Fibroblast of the conjunctiva (primary cell): ENCODE measurements around the gene MOV10L1.
"Not testable (repeated sequence)": the region's sequence is repeated elsewhere in the genome, so short reads cannot be mapped to it uniquely, and the experiment has no call there.

Source experiments
- DNase-seq: peaks from one replicate; pipeline ENCODE4 v3.0.0-alpha.2; 2010; ENCODE audit warnings: low read depth

MOV10L1 gene

DNA sequence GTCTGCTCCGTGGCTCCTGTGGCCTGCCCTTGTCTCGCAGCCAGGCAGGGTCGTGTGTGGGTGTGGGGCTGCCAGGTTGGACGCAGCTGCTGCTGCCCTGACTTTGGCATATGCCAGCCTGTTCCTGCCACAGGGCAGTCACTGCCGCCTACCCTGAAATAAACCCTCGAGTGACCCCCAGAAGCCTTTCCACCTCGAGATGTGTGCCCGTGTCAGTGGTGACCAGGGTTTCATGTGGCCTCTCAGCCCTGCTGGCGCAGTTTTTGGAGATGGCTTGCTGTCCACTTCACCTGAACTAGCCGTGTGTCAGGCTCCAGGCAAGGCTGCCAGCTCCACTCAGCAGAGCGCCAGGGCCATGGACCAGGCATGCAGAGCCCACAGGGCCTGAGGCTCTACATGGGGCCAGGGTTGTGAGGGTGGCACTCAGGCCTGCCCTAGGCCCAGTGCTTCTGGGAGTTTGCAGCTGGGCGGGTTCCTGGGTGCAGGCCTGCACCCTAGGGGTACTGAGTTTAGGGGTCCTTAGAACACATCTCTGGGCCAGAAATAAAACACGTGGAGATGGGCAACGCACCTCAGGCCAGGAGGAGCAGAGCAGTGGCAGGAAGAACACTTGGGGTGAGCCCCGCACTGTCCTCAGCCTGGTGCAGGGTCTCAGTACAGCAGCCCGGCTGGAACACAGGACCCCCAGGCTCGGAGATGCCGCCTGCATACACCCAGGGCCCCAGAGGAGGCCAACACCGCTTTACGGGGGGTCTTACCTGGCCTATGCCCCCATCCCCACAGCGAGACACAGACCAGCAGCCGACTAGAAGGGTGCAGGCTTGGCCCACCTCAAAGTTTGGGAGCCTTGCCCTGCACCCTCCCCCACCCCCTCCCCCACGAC is 71.9 kb downstream of the MOV10L1 start:
- no peak for DNase-seq

DNA sequence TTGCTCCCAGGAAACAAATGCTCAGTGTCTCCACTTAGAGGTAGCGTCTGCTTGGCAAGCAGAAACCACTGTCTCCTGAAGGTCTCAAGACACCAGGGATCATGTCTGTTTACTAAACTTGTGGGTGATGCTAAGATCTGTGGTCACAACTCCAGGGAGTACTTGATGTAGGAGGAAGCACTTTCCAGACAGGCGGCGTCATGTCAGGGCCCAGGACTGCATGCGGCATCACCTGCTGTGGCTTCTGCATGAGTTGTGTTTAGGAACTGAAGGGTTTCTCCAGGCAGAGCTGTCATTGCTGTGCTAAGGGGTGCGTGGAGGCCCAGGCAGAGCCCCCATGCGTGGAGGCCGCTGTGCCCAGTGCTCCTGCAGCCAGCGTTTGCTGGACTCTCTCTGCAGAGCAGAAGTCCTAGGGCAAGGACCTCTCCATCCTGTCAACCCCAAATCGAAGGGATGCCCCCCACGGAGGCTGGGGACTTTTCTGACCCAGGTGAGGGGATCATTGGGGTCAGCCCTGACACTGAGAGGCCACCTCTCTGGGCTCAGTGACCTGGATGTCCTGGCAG is 72.7 kb downstream of the MOV10L1 start:
- DNase-seq: no peak

DNA sequence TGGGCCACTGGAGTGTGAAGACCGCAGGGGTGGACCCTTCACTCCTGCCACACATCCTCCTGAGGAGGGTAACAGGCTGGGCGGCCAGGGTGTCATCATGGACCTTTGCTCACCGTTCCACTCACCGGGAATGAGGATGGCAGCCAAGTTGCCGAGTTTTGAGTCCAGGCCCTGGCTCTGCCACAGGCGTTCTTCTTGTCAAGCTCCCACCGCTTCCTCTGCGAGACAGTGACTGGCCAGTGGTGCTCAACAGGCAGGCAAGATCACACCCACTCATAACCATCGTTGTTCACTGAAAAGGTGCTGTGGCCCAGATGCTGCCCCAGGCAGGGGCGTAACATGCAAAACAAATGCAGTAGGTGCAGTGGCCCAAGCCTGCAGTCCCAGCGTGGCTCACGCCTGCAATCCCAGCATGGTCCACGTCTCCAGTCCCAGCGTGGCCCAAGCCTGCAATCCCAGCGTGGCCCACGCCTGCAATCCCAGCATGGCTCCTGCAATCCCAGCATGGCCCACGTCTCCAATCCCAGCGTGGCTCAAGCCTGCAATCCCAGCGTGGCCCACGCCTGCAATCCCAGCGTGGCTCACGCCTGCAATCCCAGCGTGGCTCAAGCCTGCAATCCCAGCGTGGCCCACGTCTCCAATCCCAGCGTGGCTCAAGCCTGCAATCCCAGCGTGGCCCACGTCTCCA is 75.8 kb downstream of the MOV10L1 start:
- DNase-seq: no peak

DNA sequence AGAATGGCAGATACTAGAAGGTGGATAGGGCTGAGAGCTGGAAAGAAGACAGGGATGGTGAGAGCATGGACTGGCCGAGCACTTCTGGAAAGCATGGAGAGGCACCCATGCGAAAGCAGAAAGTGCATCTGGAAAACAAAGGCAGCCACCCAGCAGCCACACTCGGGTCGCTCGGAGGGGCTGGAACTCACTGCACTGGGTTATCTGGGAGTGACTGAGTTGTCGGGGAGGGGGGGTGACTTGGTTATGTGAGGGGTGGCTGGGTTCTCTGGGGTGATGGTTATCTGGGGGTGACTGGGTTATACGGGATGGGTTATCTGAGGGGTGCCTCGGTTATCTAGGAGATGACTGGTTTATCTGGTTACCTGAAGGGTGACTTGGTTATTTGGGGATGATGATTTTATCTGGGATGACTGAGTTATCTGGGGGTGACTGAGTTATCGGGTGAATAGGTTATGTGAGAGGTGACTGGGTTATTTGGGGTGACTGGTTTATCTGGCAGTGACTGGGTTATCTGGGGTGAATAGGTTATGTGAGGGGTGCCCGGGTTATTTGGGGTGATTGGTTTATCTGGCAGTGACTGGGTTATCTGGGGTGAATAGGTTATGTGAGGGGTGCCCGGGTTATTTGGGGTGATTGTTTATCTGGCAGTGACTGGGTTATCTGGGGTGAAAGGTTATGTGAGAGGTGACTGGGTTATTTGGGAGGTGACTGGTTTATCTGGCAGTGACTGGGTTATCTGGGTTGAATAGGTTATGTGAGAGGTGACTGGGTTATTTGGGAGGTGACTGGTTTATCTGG is 78.1 kb downstream of the MOV10L1 start:
- no peak for DNase-seq

DNA sequence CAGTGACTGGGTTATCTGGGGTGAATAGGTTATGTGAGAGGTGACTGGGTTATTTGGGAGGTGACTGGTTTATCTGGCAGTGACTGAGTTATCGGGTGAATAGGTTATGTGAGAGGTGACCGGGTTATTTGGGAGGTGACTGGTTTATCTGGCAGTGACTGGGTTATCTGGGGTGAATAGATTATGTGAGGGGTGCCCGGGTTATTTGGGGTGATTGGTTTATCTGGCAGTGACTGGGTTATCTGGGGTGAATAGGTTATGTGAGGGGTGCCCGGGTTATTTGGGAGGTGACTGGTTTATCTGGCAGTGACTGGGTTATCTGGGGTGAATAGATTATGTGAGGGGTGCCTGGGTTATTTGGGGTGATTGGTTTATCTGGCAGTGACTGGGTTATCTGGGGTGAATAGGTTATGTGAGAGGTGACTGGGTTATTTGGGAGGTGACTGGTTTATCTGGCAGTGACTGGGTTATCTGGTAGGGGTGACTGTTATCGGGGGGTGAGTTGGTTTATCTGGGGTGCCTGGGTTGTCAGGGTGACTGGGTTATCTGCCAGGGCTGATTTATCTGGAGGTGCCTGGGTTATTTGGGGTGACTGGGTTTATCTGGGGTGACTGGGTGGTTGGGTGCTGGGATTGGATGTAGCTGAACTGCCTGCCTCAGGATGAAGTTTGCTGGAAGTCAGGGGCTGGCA is 78.8 kb downstream of the MOV10L1 start:
- not testable (repeated sequence) for DNase-seq

DNA sequence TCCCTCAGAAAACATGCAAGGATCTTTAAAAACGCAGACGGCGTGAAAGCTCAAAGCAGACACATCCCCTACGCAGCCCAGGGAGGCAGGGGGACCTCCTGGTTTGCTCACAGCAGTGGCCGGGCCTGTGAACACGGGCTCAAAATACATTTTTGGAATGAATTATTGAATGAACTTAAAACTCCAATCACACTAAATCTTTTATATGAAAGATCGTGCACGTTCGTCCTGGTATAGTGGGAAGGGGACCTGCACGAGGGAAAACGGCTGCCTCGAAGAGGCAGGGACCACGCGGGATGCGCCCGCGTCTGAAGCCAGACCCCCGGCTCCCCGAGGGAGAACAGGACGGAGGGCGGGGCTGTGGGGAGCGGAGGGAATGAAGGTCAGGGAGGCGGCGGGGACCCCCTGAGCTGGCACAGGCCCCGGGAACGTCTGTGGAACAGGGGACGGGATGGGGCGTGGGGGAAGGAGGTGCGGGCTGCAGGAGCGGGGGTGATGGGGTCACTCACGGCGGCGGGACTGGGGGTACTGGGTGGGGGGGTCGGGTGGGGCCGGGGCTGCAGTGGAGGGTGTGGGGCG is 79.5 kb downstream of the MOV10L1 start:
- no peak for DNase-seq

DNA sequence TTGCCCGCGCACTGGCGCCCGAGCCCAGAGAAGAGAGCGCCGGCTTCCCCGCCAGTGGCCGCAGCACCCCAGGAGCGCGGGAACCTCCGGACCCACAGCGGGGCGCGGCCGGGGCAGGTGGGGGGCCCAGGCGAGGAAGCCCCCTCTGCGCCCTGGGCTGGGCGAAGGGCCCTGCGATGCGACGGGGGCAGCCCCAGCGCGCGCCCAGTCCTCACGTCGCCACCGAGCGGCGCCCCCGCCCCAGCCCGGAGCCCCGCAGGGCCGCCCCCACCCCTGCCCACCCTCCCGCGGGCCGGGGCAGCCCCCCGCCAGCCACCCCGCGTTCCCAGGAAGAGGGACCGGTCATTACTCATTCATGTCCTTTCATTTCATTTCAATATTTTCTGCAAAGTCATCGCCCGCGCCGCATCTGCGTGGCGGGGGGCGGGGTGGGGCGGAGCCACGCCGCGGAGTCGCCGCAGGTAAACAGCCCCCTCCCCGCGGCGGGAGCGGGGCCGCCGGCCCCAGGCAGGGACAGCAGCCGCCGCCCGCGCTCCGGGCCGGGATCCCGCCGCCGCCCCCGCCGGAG is 80.1 kb downstream of the MOV10L1 start:
- DNase-seq: no peak

DNA sequence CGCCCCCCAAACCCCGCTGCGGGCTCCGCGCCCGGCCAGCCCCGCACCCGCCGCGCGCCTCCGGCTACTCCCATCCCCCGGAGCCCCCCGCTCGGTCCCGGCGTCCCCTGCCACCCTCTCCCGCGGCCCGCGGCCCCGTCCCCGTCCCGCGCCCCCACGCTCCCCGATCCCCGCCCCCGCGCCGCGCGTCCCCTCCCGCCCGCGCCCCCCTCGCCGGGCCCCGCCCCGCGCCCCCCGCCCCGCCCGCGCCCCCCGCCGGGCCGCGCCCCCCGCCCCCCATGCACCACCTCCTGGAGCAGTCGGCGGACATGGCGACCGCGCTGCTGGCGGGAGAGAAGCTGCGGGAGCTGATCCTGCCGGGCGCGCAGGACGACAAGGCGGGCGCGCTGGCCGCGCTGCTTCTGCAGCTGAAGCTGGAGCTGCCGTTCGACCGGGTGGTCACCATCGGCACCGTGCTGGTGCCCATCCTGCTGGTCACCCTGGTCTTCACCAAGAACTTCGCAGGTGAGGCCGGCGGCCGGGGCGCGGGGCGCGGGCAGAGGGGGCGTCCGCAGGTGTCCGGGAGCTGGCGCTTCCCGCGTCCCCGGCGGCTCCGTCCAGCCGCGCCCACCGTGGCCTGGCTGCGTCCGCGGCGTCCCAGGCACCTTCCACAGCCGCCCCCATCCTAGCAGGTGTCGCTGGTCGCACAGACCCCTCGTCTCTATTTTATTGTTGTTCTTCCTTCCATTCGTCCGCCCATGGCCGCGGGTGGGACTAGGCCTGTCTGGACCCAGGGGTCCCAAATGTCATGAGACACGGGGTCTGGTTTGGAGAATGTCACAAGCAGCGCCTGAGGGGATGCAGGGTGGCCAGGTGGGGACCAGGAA is 80.9 kb downstream of the MOV10L1 start, which contains the start of gene PANX2:
Gene PANX2, plus strand, starts transcription at position 279 of the 866 bp plus-strand sequence. Its CDS starts 0 bp downstream, at position 279.
- DNase-seq: no peak

DNA sequence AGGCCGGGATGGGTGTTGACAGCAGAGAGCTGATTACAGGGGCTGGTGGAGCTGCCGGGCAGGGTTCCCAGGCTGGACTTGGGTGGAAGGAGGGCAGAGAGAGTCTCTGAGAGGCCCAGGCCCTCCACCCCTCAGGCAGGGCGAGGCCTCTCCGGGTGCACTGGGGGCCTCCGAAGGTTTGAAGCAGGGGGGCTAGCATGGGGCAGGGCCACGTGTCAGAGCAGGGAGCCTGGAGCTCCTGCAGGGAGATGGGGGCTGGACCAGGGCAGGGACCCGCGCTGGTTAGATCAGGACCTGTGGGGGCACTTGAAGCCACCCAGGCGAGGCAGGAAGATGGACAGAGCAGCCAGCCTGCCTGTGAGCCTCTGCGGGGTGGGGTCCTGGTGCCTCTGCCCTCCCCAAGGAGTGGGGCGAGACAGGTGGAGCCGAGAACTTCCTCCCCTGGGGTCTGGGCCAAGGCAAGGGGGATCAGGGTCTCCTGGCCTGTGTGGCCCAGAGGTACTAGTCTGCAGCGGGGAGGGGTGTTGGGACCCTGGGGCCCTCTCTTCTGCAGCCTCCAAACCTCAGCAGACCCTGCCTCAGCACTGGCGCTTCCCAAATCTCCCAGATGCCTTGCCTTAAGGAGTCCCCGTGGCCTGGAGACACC is 81.6 kb downstream of the MOV10L1 start:
- DNase-seq: no peak

DNA sequence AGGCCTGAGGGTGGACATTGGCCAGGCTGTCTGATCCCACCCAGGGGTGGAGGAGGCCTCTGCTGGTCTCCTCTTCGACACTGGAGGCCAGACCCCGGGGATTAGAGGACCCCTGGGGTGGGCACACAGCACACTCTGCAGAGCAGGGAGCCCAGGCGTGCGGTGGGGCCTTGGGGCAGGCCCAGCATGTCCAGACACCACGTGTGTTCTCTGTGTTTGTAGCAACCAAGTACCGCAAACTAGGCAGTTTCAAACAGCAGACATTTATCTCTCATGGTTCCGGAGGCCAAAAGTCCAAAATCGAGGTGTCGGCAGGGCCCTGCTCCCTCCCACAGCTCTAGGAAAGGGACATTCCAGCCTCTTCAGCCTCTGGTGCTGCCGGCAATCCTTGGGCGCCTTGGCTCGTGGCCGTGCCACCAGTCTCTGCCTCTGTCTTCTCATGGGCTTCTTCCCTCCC is 82.2 kb downstream of the MOV10L1 start:
- DNase-seq: no peak

DNA sequence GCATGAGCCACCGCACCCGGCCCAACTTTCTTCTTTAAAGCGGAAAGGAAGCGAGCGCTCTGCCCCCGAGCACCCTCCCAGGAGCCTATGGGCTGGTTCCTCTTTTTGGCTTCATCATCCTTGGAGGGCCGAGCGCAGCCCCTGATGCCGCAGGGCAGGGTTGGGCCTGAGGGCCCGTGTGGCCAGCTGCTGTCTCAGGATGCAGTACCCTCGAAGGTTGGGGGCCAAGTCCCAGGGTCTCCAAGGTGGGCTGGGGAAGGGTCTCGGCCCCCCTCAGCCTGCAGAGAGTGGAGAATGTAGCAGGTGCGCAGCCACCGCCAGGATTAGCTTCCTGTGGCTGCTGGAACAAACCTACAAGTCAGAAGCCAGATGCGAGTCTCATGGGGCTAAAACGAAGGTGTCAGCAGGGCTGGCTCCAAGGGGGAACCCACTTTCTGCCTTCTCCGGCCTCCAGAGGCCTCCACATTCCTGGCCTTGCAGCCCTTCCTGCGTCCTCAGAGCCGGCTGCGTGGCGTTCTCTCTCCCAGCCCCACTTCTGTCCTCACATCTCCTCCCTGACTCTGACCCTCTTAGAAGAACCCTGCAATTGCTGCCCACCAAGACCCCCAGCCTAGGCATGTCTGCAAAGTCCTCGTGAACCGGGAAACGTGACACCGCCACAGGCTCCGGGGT is 83.6 kb downstream of the MOV10L1 start:
- DNase-seq: no peak

DNA sequence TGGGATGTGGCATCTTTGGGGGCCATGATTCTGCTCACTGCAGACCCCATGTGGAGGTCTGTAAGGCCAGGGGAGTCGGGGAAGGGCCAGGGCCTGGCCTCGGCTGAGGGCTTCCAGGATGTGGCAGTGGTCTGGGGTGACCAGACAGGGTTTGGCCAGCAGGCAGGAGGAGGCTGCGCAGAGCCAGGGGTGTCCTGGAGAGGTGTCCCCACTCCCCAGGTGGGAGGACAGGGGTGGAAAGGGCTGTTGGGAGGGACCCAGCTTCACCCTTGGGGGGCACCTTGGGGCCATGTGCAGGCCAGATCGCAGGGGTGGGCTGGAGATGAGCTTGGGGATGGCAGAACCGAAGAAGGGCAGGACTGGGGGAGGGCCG is 84.2 kb downstream of the MOV10L1 start:
- no peak for DNase-seq

DNA sequence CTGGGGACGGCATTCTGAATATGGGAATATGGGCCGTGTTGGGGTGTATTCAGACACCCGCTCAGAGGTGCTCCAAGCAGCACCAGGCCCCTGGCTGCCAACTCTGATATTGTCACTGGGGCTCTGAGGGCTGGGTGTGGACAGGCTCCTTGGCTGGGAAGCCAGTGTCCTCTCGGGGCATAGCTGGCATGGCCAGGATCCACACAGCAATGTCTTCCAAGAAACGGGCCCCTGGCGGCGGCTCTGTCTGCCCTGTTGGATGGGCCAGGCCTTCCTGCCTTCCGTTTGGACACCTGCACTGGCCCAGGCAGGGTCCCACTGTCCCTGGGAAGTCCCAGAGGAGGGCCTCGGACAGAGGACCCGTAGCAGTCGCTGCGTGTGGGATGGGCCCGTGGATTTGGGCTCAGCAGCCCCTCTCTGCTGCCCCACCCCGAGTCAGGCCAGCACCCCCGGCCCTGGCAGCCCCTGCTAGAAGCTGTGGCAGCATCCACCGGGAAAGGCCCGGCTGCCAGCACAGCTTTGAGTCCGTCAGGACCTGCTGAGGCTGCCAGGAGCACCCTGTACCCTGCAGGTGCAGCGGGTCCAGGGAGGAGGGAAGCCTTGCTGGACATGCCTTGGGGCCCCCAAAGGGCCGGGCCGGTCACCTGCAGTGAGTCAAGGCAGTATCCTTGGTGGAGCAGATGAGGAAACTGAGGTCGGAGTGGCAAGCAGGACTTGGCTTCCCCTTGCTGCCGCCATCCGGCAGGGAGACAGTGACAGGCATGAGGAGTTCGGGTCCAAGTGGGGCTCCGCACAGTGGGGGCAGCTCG is 84.8 kb downstream of the MOV10L1 start:
- no peak for DNase-seq

DNA sequence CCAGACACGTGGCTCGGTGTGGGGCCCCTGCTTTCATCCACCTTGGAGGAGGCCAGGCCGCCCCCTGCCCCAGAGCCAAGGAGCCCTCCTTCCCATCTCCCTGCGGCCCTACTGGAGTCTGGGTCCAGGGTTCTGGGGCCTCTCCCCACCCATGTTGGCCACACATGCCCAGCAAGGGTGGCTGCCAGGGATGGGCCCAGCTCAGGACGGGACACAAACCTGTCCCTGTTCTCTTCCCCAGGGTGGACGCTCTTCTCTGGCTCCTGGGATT is 85.3 kb downstream of the MOV10L1 start:
- DNase-seq: no peak

DNA sequence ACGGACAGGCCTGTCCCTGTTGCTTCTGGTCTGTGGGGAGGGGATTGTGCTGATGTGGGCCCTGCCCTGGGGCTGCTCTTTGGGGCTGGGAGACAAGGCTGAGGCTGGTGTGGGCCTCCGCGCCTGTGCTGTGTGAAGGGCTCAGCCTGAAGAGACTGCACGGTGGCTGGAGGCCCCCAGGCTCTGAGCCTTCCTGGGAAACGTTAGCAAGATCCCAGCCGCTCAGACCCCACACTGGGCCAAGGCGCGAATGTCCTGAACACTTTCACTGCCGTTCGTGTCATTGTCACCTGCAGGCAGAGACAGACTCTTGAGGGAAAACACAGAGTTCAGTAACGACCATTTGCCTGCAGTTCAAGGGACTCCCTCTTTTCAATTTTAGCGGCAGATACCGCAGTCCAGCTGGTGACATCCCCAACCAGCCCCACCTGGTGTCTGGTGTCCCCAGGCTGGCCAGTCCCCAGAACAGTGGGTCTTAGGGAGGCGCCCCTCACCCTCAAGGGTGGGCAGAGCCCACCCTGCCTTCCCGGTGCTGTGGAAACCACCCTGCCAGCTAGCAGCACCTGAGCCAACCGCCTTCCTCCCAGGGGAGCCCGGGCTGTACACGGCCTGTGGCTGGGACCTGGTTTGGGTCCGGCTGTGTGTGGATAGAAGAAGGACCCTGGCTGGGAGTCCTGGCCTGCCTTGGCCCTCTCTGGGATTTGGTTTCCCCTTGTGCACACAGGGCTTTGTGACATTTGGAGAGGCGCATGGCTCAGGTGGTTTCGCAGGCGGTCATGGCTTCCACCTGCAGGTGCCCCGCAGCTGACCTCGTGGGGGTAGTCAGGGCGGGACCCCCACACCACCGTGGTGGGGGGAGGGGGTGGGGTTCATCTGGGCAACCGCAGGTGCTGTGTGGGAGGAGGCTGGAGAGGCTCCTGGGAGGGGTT is 86.4 kb downstream of the MOV10L1 start:
- no peak for DNase-seq

DNA sequence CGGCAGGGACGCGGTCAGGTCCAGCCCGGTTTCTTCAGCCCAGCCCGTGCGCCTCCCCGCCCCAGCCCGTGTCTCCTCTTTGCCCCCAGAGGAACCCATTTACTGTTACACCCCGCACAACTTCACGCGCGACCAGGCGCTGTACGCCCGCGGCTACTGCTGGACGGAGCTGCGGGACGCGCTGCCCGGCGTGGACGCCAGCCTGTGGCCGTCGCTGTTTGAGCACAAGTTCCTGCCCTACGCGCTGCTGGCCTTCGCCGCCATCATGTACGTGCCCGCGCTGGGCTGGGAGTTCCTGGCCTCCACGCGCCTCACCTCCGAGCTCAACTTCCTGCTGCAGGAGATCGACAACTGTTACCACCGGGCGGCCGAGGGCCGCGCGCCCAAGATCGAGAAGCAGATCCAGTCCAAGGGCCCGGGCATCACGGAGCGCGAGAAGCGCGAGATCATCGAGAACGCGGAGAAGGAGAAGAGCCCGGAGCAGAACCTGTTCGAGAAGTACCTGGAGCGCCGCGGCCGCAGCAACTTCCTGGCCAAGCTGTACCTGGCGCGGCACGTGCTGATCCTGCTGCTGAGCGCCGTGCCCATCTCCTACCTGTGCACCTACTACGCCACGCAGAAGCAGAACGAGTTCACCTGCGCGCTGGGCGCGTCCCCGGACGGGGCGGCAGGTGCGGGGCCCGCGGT is 87.2 kb downstream of the MOV10L1 start:
- no peak for DNase-seq
